Upper lobe of right lung (tissue), 1 donor: ENCODE measurements around the gene RFPL2. TPM values are rescaled to one million over a fixed set of nuclear protein-coding genes. Genes with fewer than 3 reads are reported as not detected.

Experiments
- ATAC-seq: fragments of 200-7000 bp; cut with Tn5 transposase; one replicate; pipeline ENCODE4 v1.9.1; 2020; ENCODE audit warnings: mild to moderate bottlenecking, moderate library complexity
- DNase-seq: peaks from one replicate; pipeline ENCODE4 v3.0.0-alpha.2; 2020
- H3K27ac ChIP-seq: fragments of 200-600 bp; one replicate; pipeline ENCODE4 v1.8.0; 2022
- H3K27me3 ChIP-seq: fragments of 200-600 bp; one replicate; pipeline ENCODE4 v1.8.0; 2022; ENCODE audit warnings: mild to moderate bottlenecking
- H3K36me3 ChIP-seq: fragments of 200-600 bp; one replicate; pipeline ENCODE4 v1.8.0; 2022
- H3K4me1 ChIP-seq: fragments of 200-600 bp; one replicate; pipeline ENCODE4 v1.8.0; 2022
- H3K4me3 ChIP-seq: fragments of 200-600 bp; one replicate; pipeline ENCODE4 v1.8.0; 2022; ENCODE audit warnings: mild to moderate bottlenecking
- H3K9me3 ChIP-seq: fragments of 200-600 bp; one replicate; pipeline ENCODE4 v1.8.0; 2022
- CTCF ChIP-seq: fragments of 200-600 bp; IDR thresholded peaks from one replicate; pipeline ENCODE4 v1.8.0; 2022; ENCODE audit warnings: antibody characterized with exemption
- intact Hi-C: fragments of 100-400 bp; cut with DNase I; formaldehyde crosslinking; loops from one replicate; pipeline ENCODE4 v1.11.0; 2022
- total RNA-seq: library from RNA; stranded (reverse); fragmentation: NEBNext Ultra II Directional; extraction: Animal tissue kit (Norgen Biotek cat#: 25700); gene quantifications from one replicate; pipeline ENCODE4 v1.2.1, GENCODE V29; 2021
- donor health status: DM: no; HTN: yes; CAD: no; lungs with severe emphysema.

RFPL2 gene
- total RNA-seq, 1 donor from 2014 or later = not detected

- H3K27me3 ChIP-seq = peaks cover 22% of the 10 kb centered on the region
- H3K4me1 ChIP-seq = peaks cover 11% of the 10 kb centered on the region
- no peak overlapping the region for H3K4me3 ChIP-seq
- H3K27ac ChIP-seq = no peak overlapping the region
- DNase-seq (no peak), ATAC-seq (no peak)
- H3K9me3 ChIP-seq = no peaks in the 10 kb centered on the region
- no peak for TF ChIP-seq CTCF
- H3K36me3 ChIP-seq = no peaks in the 10 kb centered on the region
- intact Hi-C loops = no loop called here
Measured at GRCh38 chr22:32205974-32206773, 1.3 kb upstream of the RFPL2 start.

GRCh38 chr22:32204040-32204855, 625 bp downstream of the RFPL2 start:
- H3K4me3 ChIP-seq = peak overlapping the region; percentile 23
- DNase-seq = no peak
- ATAC-seq = no peak
- H3K4me1 ChIP-seq = peaks cover 11% of the 10 kb centered on the region
- no peaks in the 10 kb centered on the region for H3K9me3 ChIP-seq
- intact Hi-C loops = no loop called here
- H3K27me3 ChIP-seq = peaks cover 22% of the 10 kb centered on the region
- TF ChIP-seq CTCF = no peak
- H3K36me3 ChIP-seq = no peaks in the 10 kb centered on the region
- no peak overlapping the region for H3K27ac ChIP-seq

DNA sequence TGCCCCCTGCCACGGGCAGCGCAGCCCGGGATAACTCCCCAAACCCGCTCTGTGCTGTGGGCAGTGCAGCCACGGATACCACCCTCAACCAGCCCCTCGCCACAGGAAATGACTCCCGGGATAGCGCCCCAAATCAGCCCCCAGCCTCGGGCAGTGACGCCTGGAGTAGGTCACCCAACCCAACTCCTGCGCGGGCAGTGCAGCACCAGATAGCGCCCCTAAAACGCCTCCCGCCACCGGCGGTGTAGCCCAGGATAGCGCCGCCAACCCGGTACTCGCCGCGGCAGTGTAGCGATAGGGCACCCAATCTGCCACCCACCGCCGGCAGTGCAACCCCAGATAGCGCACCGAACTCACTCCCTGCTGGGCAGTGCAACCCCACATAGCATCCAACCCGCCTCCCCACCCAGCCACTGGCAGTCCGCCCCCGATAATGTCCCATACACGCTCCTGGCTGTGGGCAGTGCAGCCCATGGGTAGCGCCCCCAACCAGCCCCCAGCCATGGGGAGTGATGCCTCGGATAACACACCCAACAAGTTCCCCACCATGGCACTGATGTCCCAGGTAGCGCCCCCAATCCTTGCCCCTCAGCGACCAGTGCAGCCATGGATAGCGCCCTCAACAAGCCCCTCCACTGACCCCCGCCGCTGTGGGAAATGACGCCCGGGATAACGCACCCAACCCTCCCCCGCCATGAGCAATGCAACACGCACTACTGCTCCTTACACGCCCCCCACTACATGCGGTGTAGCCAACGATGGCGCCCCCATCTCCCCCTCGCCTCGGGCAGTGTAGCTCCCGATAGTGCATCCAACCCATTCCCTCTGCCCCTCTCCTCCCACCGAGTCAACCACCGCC, 1.5 kb downstream of the RFPL2 start:
- H3K4me1 ChIP-seq = peaks cover 11% of the 10 kb centered on the region
- TF ChIP-seq CTCF = no peak
- ATAC-seq (no peak), DNase-seq (no peak)
- no peaks in the 10 kb centered on the region for H3K9me3 ChIP-seq
- no peak overlapping the region for H3K27ac ChIP-seq
- H3K27me3 ChIP-seq = peaks cover 22% of the 10 kb centered on the region
- H3K36me3 ChIP-seq = no peaks in the 10 kb centered on the region
- peak overlapping the region; percentile 36 for H3K4me3 ChIP-seq
- intact Hi-C loops = no loop called here

DNA sequence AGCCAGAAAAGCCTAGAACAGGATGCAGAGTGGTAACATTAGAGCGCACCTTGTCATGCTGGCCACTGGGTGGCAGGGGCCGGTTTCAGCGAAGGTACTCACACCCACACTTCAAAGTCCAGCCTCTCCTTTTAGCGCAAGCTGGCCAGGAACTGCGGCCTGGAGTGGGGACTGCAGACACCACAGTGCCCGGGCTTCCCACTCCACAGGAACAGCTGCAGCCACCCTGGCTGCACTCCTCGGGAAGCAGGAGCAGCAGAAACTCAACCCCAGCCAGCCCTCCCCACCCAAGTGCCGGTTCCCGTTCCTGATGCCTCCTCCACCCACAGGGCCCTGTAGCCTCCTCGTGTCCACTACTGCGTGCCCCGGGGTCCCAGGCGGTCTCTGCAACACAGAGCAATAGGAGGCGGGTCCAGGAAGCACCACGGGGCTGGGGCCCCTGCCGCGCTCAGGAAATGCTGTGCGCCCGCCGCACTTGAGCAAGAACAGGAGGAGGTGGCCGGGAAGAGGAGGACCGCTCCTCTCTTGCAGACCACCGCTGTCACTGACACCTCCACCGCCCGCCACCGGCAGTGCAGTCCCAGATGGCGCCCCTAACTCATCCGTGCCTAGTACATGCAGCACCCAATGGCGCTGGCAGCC, 2.2 kb downstream of the RFPL2 start:
- Histone ChIP-seq H3K9me3 (no peaks in the 10 kb centered on the region), H3K4me3 (peak overlapping the region; percentile 36), H3K4me1 (peaks cover 11% of the 10 kb centered on the region), H3K27me3 (peaks cover 27% of the 10 kb centered on the region), H3K36me3 (no peaks in the 10 kb centered on the region), H3K27ac (no peak overlapping the region)
- TF ChIP-seq CTCF = peak; percentile 55
- intact Hi-C loops = no loop called here
- DNase-seq = peak; percentile 83
- peak; percentile 84 for ATAC-seq

DNA sequence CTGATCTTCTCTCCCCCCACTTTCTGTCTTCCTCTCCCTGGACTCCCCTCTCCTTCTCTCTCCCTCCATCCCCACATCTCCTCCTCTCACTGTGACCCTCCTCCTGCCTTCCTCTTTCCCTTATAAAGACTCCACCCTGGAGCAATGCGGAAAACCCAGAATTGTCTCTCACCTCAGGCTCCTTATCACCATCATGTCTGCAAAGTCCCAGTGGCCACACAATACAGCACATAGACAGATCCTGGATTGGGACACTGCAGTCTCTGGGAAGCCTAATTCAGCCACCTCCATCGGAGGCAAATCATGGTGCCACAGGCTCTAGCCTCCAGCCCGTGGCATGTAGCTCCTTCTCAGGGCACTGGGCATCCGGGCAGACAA, 2.7 kb downstream of the RFPL2 start:
- H3K27me3 ChIP-seq = peaks cover 32% of the 10 kb centered on the region
- H3K27ac ChIP-seq = no peak overlapping the region
- H3K4me3 ChIP-seq = no peak overlapping the region
- H3K4me1 ChIP-seq = peaks cover 11% of the 10 kb centered on the region
- ATAC-seq (no peak), DNase-seq (no peak)
- intact Hi-C loops = no loop called here
- no peaks in the 10 kb centered on the region for H3K9me3 ChIP-seq
- TF ChIP-seq CTCF = no peak
- H3K36me3 ChIP-seq = no peaks in the 10 kb centered on the region
